GM19397 (cell line): ENCODE measurements around the gene ZNF497.
"Not testable (repeated sequence)": the region's sequence is repeated elsewhere in the genome, so short reads cannot be mapped to it uniquely, and the experiment has no call there.

ENCODE experiments used
- ATAC-seq: cut with Tn5 transposase; IDR thresholded peaks from one replicate; pipeline ENCODE4 v1.9.1; 2021; ENCODE audit warnings: mild to moderate bottlenecking, moderate library complexity; ENCODE audit not compliant: unreplicated experiment

Gene ZNF497

GRCh38 chr19:58319241-58319640 is 43.3 kb downstream of the ZNF497 start:
- ATAC-seq: no peak

- ATAC-seq: no peak
Measured at GRCh38 chr19:58318297-58318696, 44.3 kb downstream of the ZNF497 start.

- no peak for ATAC-seq
Measured at GRCh38 chr19:58317476-58318072, 45.0 kb downstream of the ZNF497 start.

- ATAC-seq: no peak
Measured at GRCh38 chr19:58315580-58315979, 47.0 kb downstream of the ZNF497 start.

GRCh38 chr19:58311345-58311865 is 51.1 kb downstream of the ZNF497 start:
- no peak for ATAC-seq

- not testable (repeated sequence) for ATAC-seq
Measured at GRCh38 chr19:58310685-58311084, 51.9 kb downstream of the ZNF497 start.

- no peak for ATAC-seq
Measured at GRCh38 chr19:58307736-58308135, 54.8 kb downstream of the ZNF497 start.

- ATAC-seq: no peak
Measured at GRCh38 chr19:58305932-58306323, 56.6 kb downstream of the ZNF497 start.

GRCh38 chr19:58305065-58305931 is 57.3 kb downstream of the ZNF497 start, which contains the start of gene ERVK3-1:
TSS of gene ERVK3-1 (plus strand) at chr19:58305377. CDS start at chr19:58312169, 6,792 bp downstream.
- peak; percentile 97 for ATAC-seq

- no peak for ATAC-seq
Measured at GRCh38 chr19:58304748-58305064, 57.8 kb downstream of the ZNF497 start.
